OCI-M2 (cell line): ENCODE measurements around the gene GMCL2.
"Not testable (repeated sequence)": the region's sequence is repeated elsewhere in the genome, so short reads cannot be mapped to it uniquely, and the experiment has no call there.

Experiments
- DNase-seq: peaks from one replicate; lab custom pipeline; 2025; ENCODE audit not compliant: unreplicated experiment; lab: John Stamatoyannopoulos, UW

GMCL2 gene

GRCh38 chr5:178206166-178207101 is 19.3 kb upstream of the GMCL2 start:
- DNase-seq = no peak

- no peak for DNase-seq
Observed at GRCh38 chr5:178205749-178206047, 18.5 kb upstream of the GMCL2 start.

- DNase-seq = no peak
Observed at GRCh38 chr5:178204935-178205748, 18.0 kb upstream of the GMCL2 start.

- peak; percentile 88 for DNase-seq
Observed at GRCh38 chr5:178204182-178204934, 17.2 kb upstream of the GMCL2 start, which contains the start of gene HNRNPAB. TSS of gene HNRNPAB (plus strand) at chr5:178204533. CDS start at chr5:178204838, 305 bp downstream.

GRCh38 chr5:178203670-178204181 is 16.6 kb upstream of the GMCL2 start:
- DNase-seq = no peak

- no peak for DNase-seq
Observed at GRCh38 chr5:178202541-178202940, 15.4 kb upstream of the GMCL2 start.

- no peak for DNase-seq
Observed at GRCh38 chr5:178201927-178202235, 14.7 kb upstream of the GMCL2 start.

- DNase-seq = no peak
Observed at GRCh38 chr5:178201221-178201926, 14.2 kb upstream of the GMCL2 start.

- no peak for DNase-seq
Observed at GRCh38 chr5:178199581-178200434, 12.6 kb upstream of the GMCL2 start.

- no peak for DNase-seq
Observed at GRCh38 chr5:178198706-178199105, 11.5 kb upstream of the GMCL2 start.

GRCh38 chr5:178198151-178198550 is 11.0 kb upstream of the GMCL2 start:
- DNase-seq = not testable (repeated sequence)

GRCh38 chr5:178196986-178197385 is 9.8 kb upstream of the GMCL2 start:
- DNase-seq = no peak

- no peak for DNase-seq
Observed at GRCh38 chr5:178196281-178196812, 9.2 kb upstream of the GMCL2 start.

GRCh38 chr5:178194026-178194425 is 6.9 kb upstream of the GMCL2 start:
- no peak for DNase-seq

- DNase-seq = no peak
Observed at GRCh38 chr5:178193251-178193809, 6.2 kb upstream of the GMCL2 start.

- DNase-seq = no peak
Observed at GRCh38 chr5:178192787-178193186, 5.6 kb upstream of the GMCL2 start.

- no peak for DNase-seq
Observed at GRCh38 chr5:178192244-178192643, 5.1 kb upstream of the GMCL2 start.

- DNase-seq = no peak
Observed at GRCh38 chr5:178191661-178192060, 4.5 kb upstream of the GMCL2 start.

- no peak for DNase-seq
Observed at GRCh38 chr5:178189433-178189832, 2.3 kb upstream of the GMCL2 start.
